Endodermal cell (in vitro differentiated cells): ENCODE data around the gene NFIA. TPM values are rescaled to one million over a fixed set of nuclear protein-coding genes. Genes with fewer than 3 reads are reported as not detected.

Experiments
- DNase-seq: peaks from one replicate; pipeline ENCODE4 v3.0.0-alpha.2; 2017
- H3K27ac ChIP-seq: 2 replicates; pipeline ENCODE4 v1.5.1; 2013; ENCODE audit warnings: mild to moderate bottlenecking, low read depth, low read length, moderate library complexity
- H3K27me3 ChIP-seq: 2 replicates; pipeline ENCODE4 v1.6.1; 2013; ENCODE audit warnings: mild to moderate bottlenecking, low read length, moderate library complexity; ENCODE audit not compliant: insufficient read depth, control insufficient read depth, poor library complexity, severe bottlenecking
- H3K36me3 ChIP-seq: 2 replicates; pipeline ENCODE4 v1.7.0; 2013; ENCODE audit warnings: mild to moderate bottlenecking, low read length, moderate library complexity; ENCODE audit not compliant: control insufficient read depth, insufficient read depth
- H3K4me1 ChIP-seq: one replicate; pipeline ENCODE4 v1.7.0; 2013; ENCODE audit warnings: low read length; ENCODE audit not compliant: control insufficient read depth, insufficient read depth
- H3K4me3 ChIP-seq: 2 replicates; pipeline ENCODE4 v1.5.1; 2013; ENCODE audit warnings: mild to moderate bottlenecking, low read length, moderate library complexity
- H3K9ac ChIP-seq: 2 replicates; pipeline ENCODE4 v1.6.1; 2013; ENCODE audit warnings: mild to moderate bottlenecking, low read length, moderate library complexity; ENCODE audit not compliant: poor library complexity, severe bottlenecking; ENCODE audit errors: extremely low read depth
- H3K9me3 ChIP-seq: 2 replicates; pipeline ENCODE4 v1.6.1; 2013; ENCODE audit warnings: mild to moderate bottlenecking, low read length, moderate library complexity; ENCODE audit not compliant: control insufficient read depth
- H3K27ac Mint-ChIP-seq: 2 replicates; pipeline ENCODE4 v1.8.0; 2020; ENCODE audit warnings: mixed read lengths
- H3K27me3 Mint-ChIP-seq: 2 replicates; pipeline ENCODE4 v1.8.0; 2021; ENCODE audit warnings: mild to moderate bottlenecking, mixed read lengths; ENCODE audit not compliant: insufficient read depth
- H3K36me3 Mint-ChIP-seq: 2 replicates; pipeline ENCODE4 v1.8.0; 2020; ENCODE audit warnings: low read depth, mixed read lengths
- H3K4me1 Mint-ChIP-seq: 2 replicates; pipeline ENCODE4 v1.8.0; 2020; ENCODE audit warnings: mixed read lengths
- H3K4me3 Mint-ChIP-seq: 2 replicates; pipeline ENCODE4 v1.8.0; 2020; ENCODE audit warnings: mild to moderate bottlenecking, moderate library complexity, mixed read lengths
- H3K9me3 Mint-ChIP-seq: 2 replicates; pipeline ENCODE4 v1.8.0; 2020; ENCODE audit warnings: mild to moderate bottlenecking, mixed read lengths
- WGBS, 2 experiments: methylation state at CpG; one replicate each; pipeline versions ENCODE4 v1.1.5 to v1.1.7; 2013; ENCODE audit warnings: missing lambda C conversion rate in 2 of 2, mixed read lengths in 1 of 2; ENCODE audit not compliant: insufficient coverage in 1 of 2, insufficient read length in 1 of 2; 5-methylcytosine and 5-hydroxymethylcytosine counted together
- total RNA-seq, 2 donors: library from RNA; stranded (reverse); fragmentation: NEBNext Ultra II Directional in 1 of 2; extraction: Animal tissue kit (Norgen Biotek cat#: 25700) in 1 of 2; gene quantifications; 2 replicates in 1 of 2; 3 replicates in 1 of 2; pipeline ENCODE4 v1.2.1, GENCODE V29; 2021
- TF ChIP-seq, protein P1 (sequence below): fragments of 200-600 bp; sonication (generic); conservative IDR thresholded peaks from 2 replicates; pipeline ENCODE4 v1.5.0; 2021; ENCODE audit warnings: antibody characterized with exemption, mild to moderate bottlenecking

NFIA gene
- total RNA-seq, 2 donors from 2014 or later: 2.3 to 3.8 TPM

DNA sequence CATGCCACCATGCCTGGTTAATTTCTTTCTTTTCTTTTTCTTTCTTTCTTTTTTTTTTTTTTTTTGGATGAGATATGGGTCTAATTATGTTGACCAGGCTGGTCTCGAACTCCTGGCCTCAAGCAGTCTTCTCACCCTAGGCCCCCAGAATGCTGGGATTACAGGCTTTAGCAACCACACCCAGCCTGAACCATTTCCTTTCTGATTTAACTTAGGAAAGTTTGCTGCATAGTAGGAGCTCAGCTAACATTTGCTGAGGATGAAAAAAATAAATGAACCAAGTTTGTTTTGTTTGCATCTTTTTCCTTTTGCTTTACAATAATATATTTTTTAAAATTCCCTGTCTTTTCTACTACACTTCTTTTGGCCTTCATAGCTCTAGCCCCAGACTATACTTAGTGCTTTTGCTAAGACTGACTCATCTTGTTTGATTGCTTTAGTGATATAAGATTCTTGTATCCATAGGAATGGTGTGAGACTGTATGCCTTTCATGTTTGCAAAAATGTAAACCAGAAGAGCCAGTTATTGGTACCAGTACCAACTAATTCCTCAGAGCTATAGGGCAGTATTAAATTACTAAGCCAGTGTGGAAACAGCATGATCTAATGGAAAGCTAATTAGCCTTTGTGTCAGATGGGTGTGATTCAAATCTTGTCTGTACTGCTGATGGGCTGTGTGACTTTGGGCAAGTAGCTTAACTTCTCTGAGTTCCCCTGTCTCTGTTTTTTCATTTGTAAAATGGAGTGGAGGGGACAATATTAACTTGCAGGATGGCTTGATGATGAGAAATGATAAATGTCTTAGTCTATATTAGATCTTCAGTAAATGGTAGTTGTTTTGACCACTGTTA lies 66.9 kb downstream of the NFIA start:
- H3K9me3 Mint-ChIP-seq: no peaks in the 10 kb centered on the region
- no peak for DNase-seq
- TF ChIP-seq, protein P1, sequence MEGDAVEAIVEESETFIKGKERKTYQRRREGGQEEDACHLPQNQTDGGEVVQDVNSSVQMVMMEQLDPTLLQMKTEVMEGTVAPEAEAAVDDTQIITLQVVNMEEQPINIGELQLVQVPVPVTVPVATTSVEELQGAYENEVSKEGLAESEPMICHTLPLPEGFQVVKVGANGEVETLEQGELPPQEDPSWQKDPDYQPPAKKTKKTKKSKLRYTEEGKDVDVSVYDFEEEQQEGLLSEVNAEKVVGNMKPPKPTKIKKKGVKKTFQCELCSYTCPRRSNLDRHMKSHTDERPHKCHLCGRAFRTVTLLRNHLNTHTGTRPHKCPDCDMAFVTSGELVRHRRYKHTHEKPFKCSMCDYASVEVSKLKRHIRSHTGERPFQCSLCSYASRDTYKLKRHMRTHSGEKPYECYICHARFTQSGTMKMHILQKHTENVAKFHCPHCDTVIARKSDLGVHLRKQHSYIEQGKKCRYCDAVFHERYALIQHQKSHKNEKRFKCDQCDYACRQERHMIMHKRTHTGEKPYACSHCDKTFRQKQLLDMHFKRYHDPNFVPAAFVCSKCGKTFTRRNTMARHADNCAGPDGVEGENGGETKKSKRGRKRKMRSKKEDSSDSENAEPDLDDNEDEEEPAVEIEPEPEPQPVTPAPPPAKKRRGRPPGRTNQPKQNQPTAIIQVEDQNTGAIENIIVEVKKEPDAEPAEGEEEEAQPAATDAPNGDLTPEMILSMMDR: no peak
- peaks cover 53% of the 10 kb centered on the region for H3K4me1 Mint-ChIP-seq
- no peak overlapping the region for H3K4me3 ChIP-seq
- no peaks in the 10 kb centered on the region for H3K9me3 ChIP-seq
- H3K36me3 Mint-ChIP-seq: no peaks in the 10 kb centered on the region
- H3K27me3 ChIP-seq: peaks cover 76% of the 10 kb centered on the region
- H3K27ac Mint-ChIP-seq: no peak overlapping the region
- no peaks in the 10 kb centered on the region for H3K36me3 ChIP-seq
- no peak overlapping the region for H3K27ac ChIP-seq
- 60% methylated on average over 1 of the region's 1 CpG; no CpG with 5 or more reads in 1 of the 2 experiments for WGBS, 2 experiments
- H3K4me1 ChIP-seq: peaks cover 8% of the 10 kb centered on the region
- H3K27me3 Mint-ChIP-seq: peaks cover 76% of the 10 kb centered on the region
- no peak overlapping the region for H3K9ac ChIP-seq
- H3K4me3 Mint-ChIP-seq: no peak overlapping the region

DNA sequence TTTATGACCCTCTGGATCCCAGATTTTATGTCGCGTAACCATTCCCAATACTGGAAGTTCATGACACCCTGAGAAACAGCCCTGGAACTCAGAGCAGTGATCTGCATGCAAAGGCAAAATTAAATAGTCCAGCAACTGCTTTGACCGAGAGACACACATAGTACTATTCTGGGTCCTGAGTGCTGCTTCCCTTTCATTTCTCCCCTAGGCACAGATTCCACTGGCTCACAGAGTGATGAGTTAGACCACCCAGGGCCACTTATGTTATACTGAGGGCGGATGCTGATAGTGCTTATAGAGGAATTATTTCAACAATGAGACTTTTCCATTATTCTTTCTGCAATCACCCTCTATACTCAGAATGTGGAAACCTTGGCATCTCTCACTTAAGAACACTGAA lies 69.2 kb downstream of the NFIA start:
- TF ChIP-seq, protein P1: no peak
- Histone ChIP-seq H3K4me1 (peaks cover 14% of the 10 kb centered on the region), H3K27me3 (peaks cover 52% of the 10 kb centered on the region), H3K27ac (peak overlapping the region; percentile 25), H3K9me3 (no peaks in the 10 kb centered on the region), H3K36me3 (no peaks in the 10 kb centered on the region), H3K4me3 (no peak overlapping the region), H3K9ac (no peak overlapping the region)
- Mint-ChIP-seq H3K4me3 (no peak overlapping the region), H3K9me3 (no peaks in the 10 kb centered on the region), H3K36me3 (no peaks in the 10 kb centered on the region), H3K27ac (no peak overlapping the region), H3K27me3 (peaks cover 53% of the 10 kb centered on the region), H3K4me1 (peaks cover 54% of the 10 kb centered on the region)
- DNase-seq: no peak
- 83 to 95% methylated on average over 1 to 3 of the region's 4 CpGs for WGBS, 2 experiments

DNA sequence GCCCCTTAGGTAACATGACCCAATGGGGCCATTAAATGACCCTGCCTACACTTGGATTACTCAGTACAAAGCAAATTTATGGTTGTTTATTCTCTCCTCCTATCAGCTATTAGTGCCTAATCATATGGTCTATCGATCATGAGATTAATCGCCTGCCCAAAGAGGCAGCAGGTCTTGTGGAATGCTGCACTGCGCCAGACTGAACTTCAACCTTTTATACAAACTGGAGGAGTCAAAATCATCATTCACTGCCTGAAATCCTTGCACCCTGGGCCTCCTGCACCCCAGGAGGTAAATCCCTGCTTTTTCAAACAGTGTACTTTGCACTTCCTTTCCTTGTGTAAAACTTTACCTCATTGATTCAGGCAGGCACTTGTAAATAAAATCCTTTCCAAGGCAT lies 69.7 kb downstream of the NFIA start:
- H3K27me3 ChIP-seq: peaks cover 47% of the 10 kb centered on the region
- no peaks in the 10 kb centered on the region for H3K9me3 Mint-ChIP-seq
- H3K27ac Mint-ChIP-seq: no peak overlapping the region
- no peak overlapping the region for H3K9ac ChIP-seq
- peak overlapping the region; percentile 2 for H3K4me3 ChIP-seq
- no peaks in the 10 kb centered on the region for H3K9me3 ChIP-seq
- H3K4me3 Mint-ChIP-seq: peak overlapping the region; percentile 7
- peaks cover 48% of the 10 kb centered on the region for H3K27me3 Mint-ChIP-seq
- WGBS, 2 experiments: 67 to 89% methylated on average over 3 of the region's 3 CpGs
- H3K4me1 Mint-ChIP-seq: peaks cover 59% of the 10 kb centered on the region
- H3K36me3 Mint-ChIP-seq: no peaks in the 10 kb centered on the region
- no peak for DNase-seq
- TF ChIP-seq, protein P1: no peak
- no peaks in the 10 kb centered on the region for H3K36me3 ChIP-seq
- peak overlapping the region; percentile 25 for H3K27ac ChIP-seq
- H3K4me1 ChIP-seq: peaks cover 19% of the 10 kb centered on the region
